Upper lobe of left lung (tissue), 6 donors: Measurements from ENCODE around the gene OGFOD3. TPM values are rescaled to one million over a fixed set of nuclear protein-coding genes. Genes with fewer than 3 reads are reported as not detected.

Source experiments
- ATAC-seq, 2 donors: fragments of 200-7000 bp; cut with Tn5 transposase; one replicate each; pipeline ENCODE4 v1.9.1; 2022; ENCODE audit warnings: mild to moderate bottlenecking in 2 of 2, moderate library complexity in 2 of 2; ENCODE audit not compliant: low FRiP score in 2 of 2
- DNase-seq, 2 donors: peaks; one replicate each; pipeline ENCODE4 v3.0.0-alpha.2; 2019 to 2020
- H3K27ac ChIP-seq, 4 donors: fragments of 200-600 bp; sonication (generic); one replicate each; pipeline ENCODE4 v1.5.1; 2016 to 2019
- H3K27me3 ChIP-seq, 4 donors: fragments of 200-600 bp; sonication (generic); one replicate each; pipeline ENCODE4 v1.5.1; 2017 to 2019
- H3K36me3 ChIP-seq, 4 donors: fragments of 200-600 bp; sonication (generic); one replicate each; pipeline ENCODE4 v1.5.1; 2016 to 2019
- H3K4me1 ChIP-seq, 4 donors: fragments of 200-600 bp; sonication (generic); one replicate each; pipeline ENCODE4 v1.5.1; 2018 to 2019
- H3K4me3 ChIP-seq, 4 donors: fragments of 200-600 bp; sonication (generic); one replicate each; pipeline ENCODE4 v1.5.1; 2017 to 2019; ENCODE audit warnings: mild to moderate bottlenecking in 2 of 4, moderate library complexity in 1 of 4
- H3K9me3 ChIP-seq, 4 donors: fragments of 200-600 bp; sonication (generic); one replicate each; pipeline ENCODE4 v1.5.1; 2018 to 2019
- CTCF ChIP-seq, 6 experiments: fragments of 450-650 bp in 4 of 6; fragments of 200-600 bp in 2 of 6; sonication (generic) in 2 of 6; IDR thresholded peaks; one replicate each; pipeline ENCODE4 v1.5.1; 2016 to 2019; ENCODE audit warnings: antibody characterized with exemption in 6 of 6
- EP300 ChIP-seq, 4 donors: sonication (generic); formaldehyde crosslinking; IDR thresholded peaks; one replicate each; pipeline ENCODE4 v1.5.1; 2017; ENCODE audit warnings: antibody characterized with exemption in 4 of 4, control low read depth in 2 of 4
- POLR2A ChIP-seq, 4 donors: fragments of 450-650 bp; IDR thresholded peaks; one replicate each; pipeline ENCODE4 v1.5.1; 2016 to 2017; ENCODE audit warnings: antibody characterized with exemption in 4 of 4, mild to moderate bottlenecking in 2 of 4
- POLR2AphosphoS5 ChIP-seq, 2 donors: sonication (generic); formaldehyde crosslinking; IDR thresholded peaks; one replicate each; pipeline ENCODE4 v1.5.1; 2017; ENCODE audit warnings: antibody characterized with exemption in 2 of 2
- WGBS, 2 donors: methylation state at CpG; one replicate each; pipeline ENCODE4 v1.1.5; 2017 to 2018; 5-methylcytosine and 5-hydroxymethylcytosine counted together
- total RNA-seq, 6 donors: library from RNA; depleted of rRNA in 4 of 6; stranded (reverse); fragments of >200 nt in 4 of 6; gene quantifications; one replicate each; pipeline versions ENCODE4 v1.1.0 to v1.2.1, GENCODE V29; 2016 to 2021
- donor health status: DM: no; HTN: no; CAD: no; lungs with moderate emphysema.
- donor health status: DM: no; HTN: yes; CAD: no; lungs with severe emphysema.

The OGFOD3 gene
- total RNA-seq, 6 donors from 2014 or later, result 20.0 to 76.9 (median 38.2) TPM

DNA sequence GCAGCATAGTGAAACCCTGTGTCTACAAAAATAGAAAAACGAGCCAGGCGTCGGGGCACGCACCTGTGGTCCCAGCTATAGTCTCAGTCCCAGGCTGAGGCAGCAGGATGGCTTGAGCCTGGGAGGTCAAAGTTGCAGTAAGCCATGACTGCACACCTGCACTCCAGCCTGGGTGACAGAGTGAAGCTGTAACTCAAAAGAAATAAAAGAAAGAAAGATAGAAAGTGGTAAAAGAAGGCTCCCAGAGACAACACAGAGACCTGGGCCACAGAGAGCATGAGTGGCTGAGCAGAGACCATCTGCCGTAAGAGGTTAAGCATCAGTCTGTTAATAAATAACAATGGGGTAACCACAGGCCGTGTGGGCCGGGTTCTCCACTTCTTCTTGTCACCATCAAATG lies 15.5 kb downstream of the OGFOD3 start:
- no peak for ATAC-seq
- H3K27me3 ChIP-seq, result no peaks in the 10 kb centered on the region
- H3K4me1 ChIP-seq, result peaks cover 0 to 19% (median 4%) of the 10 kb centered on the region in 4 donors
- peaks cover 0 to 49% (median 29%) of the 10 kb centered on the region in 4 donors for H3K36me3 ChIP-seq
- no peak overlapping the region for H3K27ac ChIP-seq
- no peaks in the 10 kb centered on the region for H3K9me3 ChIP-seq
- H3K4me3 ChIP-seq, result no peak overlapping the region
- DNase-seq, result no peak
- WGBS, 2 donors, result 86 to 90% methylated on average over 7 of the region's 7 CpGs
- TF ChIP-seq EP300 (IDR thresholded peaks at IDR 0.05), result no peak
- no peak for TF ChIP-seq POLR2A (IDR thresholded peaks at IDR 0.05)

DNA sequence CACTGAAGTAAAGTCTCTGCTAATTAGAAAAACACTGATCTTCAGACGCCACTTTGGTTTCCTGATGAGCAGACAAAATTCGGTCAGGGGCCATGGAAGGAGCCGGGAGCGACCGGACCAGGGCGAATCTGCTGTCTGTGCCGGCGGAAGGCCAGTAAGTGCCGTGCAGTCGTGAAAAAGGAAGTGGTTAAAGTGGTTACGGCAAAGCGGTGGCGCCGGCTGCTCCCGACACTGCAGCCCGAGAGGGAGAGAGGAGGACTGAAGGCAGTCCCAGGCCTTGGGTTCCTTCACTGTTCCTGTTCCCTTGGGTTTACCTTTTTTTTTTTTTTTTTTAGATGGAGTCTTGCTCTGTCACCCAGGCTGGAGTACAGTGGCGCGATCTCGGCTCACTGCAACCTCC lies 17.6 kb downstream of the OGFOD3 start:
- DNase-seq (peak; percentile 81 to 82), ATAC-seq (peak; percentile 62 to 64)
- Histone ChIP-seq H3K27me3 (no peaks in the 10 kb centered on the region), H3K9me3 (no peaks in the 10 kb centered on the region), H3K4me1 (peaks cover 0 to 19% (median 4%) of the 10 kb centered on the region in 4 donors), H3K27ac (peak overlapping the region in 1 of 4 donors; percentile 10), H3K4me3 (peak overlapping the region in 1 of 4 donors; percentile 10), H3K36me3 (peaks cover 0 to 55% (median 32%) of the 10 kb centered on the region in 4 donors)
- no peak for TF ChIP-seq POLR2AphosphoS5 (IDR thresholded peaks at IDR 0.05)
- TF ChIP-seq CTCF (IDR thresholded peaks at IDR 0.05), result no peak
- no peak for TF ChIP-seq POLR2A (IDR thresholded peaks at IDR 0.05)
- TF ChIP-seq EP300 (IDR thresholded peaks at IDR 0.05), result no peak
- 66 to 75% methylated on average over 19 of the region's 19 CpGs for WGBS, 2 donors

- no peak for ATAC-seq
Measured at GRCh38 chr17:82400206-82400605, 18.2 kb downstream of the OGFOD3 start.

DNA sequence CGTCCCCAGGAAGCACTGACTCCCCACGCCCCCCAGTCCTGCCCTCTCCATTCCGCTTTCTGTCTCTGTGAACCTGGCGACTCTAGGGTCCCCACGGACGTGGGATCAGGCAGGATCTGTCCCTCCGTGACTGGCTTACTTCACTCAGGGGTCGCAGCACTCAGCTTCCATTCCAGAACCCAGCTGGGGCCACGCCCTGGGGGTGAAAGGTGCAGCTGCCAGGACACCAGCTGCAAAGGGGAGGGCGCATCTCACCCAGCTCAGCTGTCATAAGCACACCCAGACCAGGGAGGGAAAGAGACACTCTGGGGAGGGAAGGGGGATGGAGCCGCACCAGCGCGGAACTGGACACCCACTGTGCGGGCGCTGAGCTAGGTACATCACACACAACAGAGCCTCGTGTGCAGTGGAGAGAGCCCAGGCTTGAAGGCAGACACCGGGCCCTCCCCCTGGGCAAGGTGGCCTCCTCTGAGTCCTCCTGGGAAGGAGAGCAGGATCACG lies 18.7 kb downstream of the OGFOD3 start:
- no peaks in the 10 kb centered on the region for H3K27me3 ChIP-seq
- ATAC-seq, result peak in 1 of 2 donors; percentile 43
- no peak for TF ChIP-seq CTCF (IDR thresholded peaks at IDR 0.05)
- TF ChIP-seq POLR2AphosphoS5 (IDR thresholded peaks at IDR 0.05), result no peak
- TF ChIP-seq POLR2A (IDR thresholded peaks at IDR 0.05), result no peak
- no peak overlapping the region for H3K4me3 ChIP-seq
- no peak overlapping the region for H3K27ac ChIP-seq
- DNase-seq, result no peak
- peaks cover 0 to 48% (median 28%) of the 10 kb centered on the region in 4 donors for H3K36me3 ChIP-seq
- WGBS, 2 donors, result 85 to 86% methylated on average over 11 to 18 of the region's 18 CpGs
- H3K9me3 ChIP-seq, result no peaks in the 10 kb centered on the region
- H3K4me1 ChIP-seq, result peaks cover 0 to 19% (median 4%) of the 10 kb centered on the region in 4 donors

More at GRCh38 chr17:82400206-82400605, 18.2 kb downstream of the OGFOD3 start:
- Histone ChIP-seq H3K27me3 (no peaks in the 10 kb centered on the region), H3K36me3 (peaks cover 0 to 51% (median 30%) of the 10 kb centered on the region in 4 donors), H3K27ac (peak overlapping the region in 1 of 4 donors; percentile 10), H3K4me3 (no peak overlapping the region), H3K9me3 (no peaks in the 10 kb centered on the region), H3K4me1 (peaks cover 0 to 19% (median 4%) of the 10 kb centered on the region in 4 donors)
- WGBS, 2 donors, result 64 to 69% methylated on average over 6 to 7 of the region's 7 CpGs
- no peak for TF ChIP-seq EP300 (IDR thresholded peaks at IDR 0.05)
- TF ChIP-seq POLR2AphosphoS5 (IDR thresholded peaks at IDR 0.05), result no peak
- TF ChIP-seq POLR2A (IDR thresholded peaks at IDR 0.05), result no peak
- TF ChIP-seq CTCF (IDR thresholded peaks at IDR 0.05), result no peak
- no peak for DNase-seq

DNA sequence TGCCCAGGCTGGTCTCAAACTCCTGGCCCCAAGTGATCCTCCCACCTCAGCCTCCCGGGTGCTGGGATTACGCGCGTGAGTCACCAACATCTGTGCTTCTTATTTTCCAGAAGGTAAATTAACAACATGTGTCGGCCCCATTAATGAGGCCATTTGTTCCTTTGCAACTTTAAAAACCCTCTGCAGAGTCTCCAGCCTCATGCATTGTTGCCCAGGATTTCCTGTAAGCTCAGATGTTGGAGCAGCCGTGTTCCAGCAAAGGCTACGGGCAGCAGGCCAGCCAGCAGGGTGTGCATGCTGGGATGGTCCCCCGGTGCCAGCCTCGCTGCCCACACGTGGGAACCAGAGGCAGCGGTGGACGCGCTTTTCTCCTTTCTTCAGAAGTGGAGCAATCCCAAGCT lies 19.3 kb downstream of the OGFOD3 start:
- peak in 1 of 2 donors; percentile 62 for ATAC-seq
- H3K9me3 ChIP-seq, result no peaks in the 10 kb centered on the region
- TF ChIP-seq POLR2AphosphoS5 (IDR thresholded peaks at IDR 0.05) (no peak), EP300 (IDR thresholded peaks at IDR 0.05) (no peak), CTCF (IDR thresholded peaks at IDR 0.05) (no peak), POLR2A (IDR thresholded peaks at IDR 0.05) (no peak)
- H3K4me3 ChIP-seq, result no peak overlapping the region
- H3K27me3 ChIP-seq, result no peaks in the 10 kb centered on the region
- H3K4me1 ChIP-seq, result peaks cover 0 to 19% (median 4%) of the 10 kb centered on the region in 4 donors
- 70 to 72% methylated on average over 13 of the region's 13 CpGs for WGBS, 2 donors
- DNase-seq, result peak in 1 of 2 donors; percentile 68
- no peak overlapping the region for H3K27ac ChIP-seq
- H3K36me3 ChIP-seq, result peaks cover 0 to 52% (median 25%) of the 10 kb centered on the region in 4 donors
